BJ (cell line): ENCODE measurements around the gene VAMP5. TPM values are rescaled to one million over a fixed set of nuclear protein-coding genes. Genes with fewer than 3 reads are reported as not detected.
"Not testable (repeated sequence)": the region's sequence is repeated elsewhere in the genome, so short reads cannot be mapped to it uniquely, and the experiment has no call there.

Experiments used
- CTCF ChIA-PET: fragments of 350-600 bp; formaldehyde crosslinking; extraction: SDS; loops from one replicate; lab custom pipeline; 2021; ENCODE audit warnings: antibody characterized with exemption, inconsistent platforms; lab: Yijun Ruan, JAX
- POLR2A ChIA-PET: fragments of 300-600 bp; sonication (Branson Sonifier 250); formaldehyde crosslinking; extraction: SDS; loops from one replicate; lab custom pipeline; 2021; ENCODE audit warnings: antibody characterized with exemption; lab: Charles Lee
- DNase-seq: peaks from one replicate; pipeline ENCODE4 v3.0.0-alpha.2; 2011; ENCODE audit warnings: low read depth
- H3K27me3 ChIP-seq: 2 replicates; pipeline ENCODE4 v1.6.0; 2011; ENCODE audit warnings: low read length; ENCODE audit not compliant: control insufficient read depth, insufficient read depth
- H3K36me3 ChIP-seq: 2 replicates; pipeline ENCODE4 v1.5.1; 2011; ENCODE audit warnings: low read length; ENCODE audit not compliant: control insufficient read depth, insufficient read depth
- H3K4me3 ChIP-seq: 2 replicates; pipeline ENCODE4 v1.5.1; 2011; ENCODE audit warnings: low read depth, mild to moderate bottlenecking, control low read depth, low read length
- polyA plus RNA-seq: library from polyadenylated mRNA; depleted of rRNA; stranded (reverse); fragments of >200 nt; gene quantifications from 2 replicates; pipeline ENCODE4 v1.2.3, GENCODE V29; 2011
- TF ChIP-seq, protein P1 (sequence below): IDR thresholded peaks from 2 replicates; pipeline ENCODE4 v1.5.1; 2011; ENCODE audit warnings: low read depth, mild to moderate bottlenecking, control low read depth, inconsistent platforms, low read length, moderate library complexity; ENCODE audit not compliant: insufficient read depth

Gene VAMP5
- polyA plus RNA-seq, 1 experiment: 161 TPM

GRCh38 chr2:85611705-85612587, 27.7 kb downstream of the VAMP5 start, which contains the start of gene C2orf68:
TSS of gene C2orf68 (minus strand) at chr2:85612066. CDS start at chr2:85611984, 82 bp downstream.
- DNase-seq: no peak
- TF ChIP-seq, protein P1, sequence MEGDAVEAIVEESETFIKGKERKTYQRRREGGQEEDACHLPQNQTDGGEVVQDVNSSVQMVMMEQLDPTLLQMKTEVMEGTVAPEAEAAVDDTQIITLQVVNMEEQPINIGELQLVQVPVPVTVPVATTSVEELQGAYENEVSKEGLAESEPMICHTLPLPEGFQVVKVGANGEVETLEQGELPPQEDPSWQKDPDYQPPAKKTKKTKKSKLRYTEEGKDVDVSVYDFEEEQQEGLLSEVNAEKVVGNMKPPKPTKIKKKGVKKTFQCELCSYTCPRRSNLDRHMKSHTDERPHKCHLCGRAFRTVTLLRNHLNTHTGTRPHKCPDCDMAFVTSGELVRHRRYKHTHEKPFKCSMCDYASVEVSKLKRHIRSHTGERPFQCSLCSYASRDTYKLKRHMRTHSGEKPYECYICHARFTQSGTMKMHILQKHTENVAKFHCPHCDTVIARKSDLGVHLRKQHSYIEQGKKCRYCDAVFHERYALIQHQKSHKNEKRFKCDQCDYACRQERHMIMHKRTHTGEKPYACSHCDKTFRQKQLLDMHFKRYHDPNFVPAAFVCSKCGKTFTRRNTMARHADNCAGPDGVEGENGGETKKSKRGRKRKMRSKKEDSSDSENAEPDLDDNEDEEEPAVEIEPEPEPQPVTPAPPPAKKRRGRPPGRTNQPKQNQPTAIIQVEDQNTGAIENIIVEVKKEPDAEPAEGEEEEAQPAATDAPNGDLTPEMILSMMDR: no peak
- peaks cover 9% of the 10 kb centered on the region; the same call in 1 of the 2 replicates for H3K36me3 ChIP-seq
- H3K27me3 ChIP-seq: no peaks in the 10 kb centered on the region
- CTCF ChIA-PET: interaction anchor here (1.0 to 1.2 kb wide), 2 partner anchors 21 to 223 kb away, joined by 4 to 5 read pairs; no protein-coding TSS in a partner anchor
- POLR2A ChIA-PET: interaction anchor here (0.5 to 1.0 kb wide), 8 partner anchors 9 to 371 kb away, joined by 3 to 6 read pairs (median 4); partner anchors contain the start of genes SH2D6 and TMEM150A
- H3K4me3 ChIP-seq: peak within 1 kb of the TSS; percentile 96

DNA sequence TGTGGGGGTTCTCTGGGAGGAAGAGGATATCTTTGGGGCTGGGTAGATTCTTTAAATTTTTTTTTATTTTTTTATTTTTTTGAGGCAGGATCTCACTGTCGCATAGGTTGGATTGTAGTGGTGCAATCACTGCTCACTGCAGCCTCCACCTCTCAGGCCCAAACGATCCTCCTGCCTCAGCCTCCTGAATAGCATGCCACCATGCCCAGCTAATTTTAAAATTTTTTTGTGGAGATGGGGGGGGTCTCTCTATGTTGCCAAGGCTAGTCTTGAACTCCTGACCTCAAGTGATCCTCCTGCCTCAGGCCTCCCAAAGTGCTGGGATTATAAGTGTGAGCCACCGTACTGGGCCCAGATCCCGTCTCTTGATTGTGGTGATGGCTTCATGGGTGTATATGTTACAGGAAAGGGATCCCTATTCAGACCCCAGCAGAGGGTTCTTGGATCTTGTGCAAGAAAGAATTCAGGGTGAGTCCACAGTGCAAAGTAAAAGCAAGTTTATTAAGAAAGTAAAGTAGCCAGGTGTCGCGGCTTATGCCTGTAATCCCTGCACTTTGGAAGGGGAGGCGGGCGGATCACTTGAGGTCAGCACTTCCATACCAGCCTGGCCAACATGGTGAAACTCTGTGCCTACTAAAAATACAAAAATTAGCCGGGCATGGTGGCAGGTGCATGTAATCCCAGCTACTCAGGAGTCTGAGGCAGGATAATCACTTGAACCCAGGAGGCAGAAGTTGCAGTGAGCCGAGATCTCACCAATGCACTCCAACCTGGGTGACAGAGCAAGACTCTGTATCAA, 29.7 kb downstream of the VAMP5 start:
- ChIA-PET POLR2A (no interaction called here), CTCF (no interaction called here)
- Histone ChIP-seq H3K27me3 (no peaks in the 10 kb centered on the region), H3K4me3 (no peak overlapping the region), H3K36me3 (peaks cover 3% of the 10 kb centered on the region; the same call in 1 of the 2 replicates)
- TF ChIP-seq, protein P1: no peak
- no peak for DNase-seq

GRCh38 chr2:85614757-85615156, 30.5 kb downstream of the VAMP5 start:
- H3K27me3 ChIP-seq, H3K4me3 ChIP-seq, POLR2A ChIA-PET, H3K36me3 ChIP-seq, DNase-seq: not testable (repeated sequence)
- CTCF ChIA-PET: interaction anchor here (0.9 kb wide), 1 partner anchor 22 kb away, joined by 3 read pairs; no protein-coding TSS in a partner anchor

DNA sequence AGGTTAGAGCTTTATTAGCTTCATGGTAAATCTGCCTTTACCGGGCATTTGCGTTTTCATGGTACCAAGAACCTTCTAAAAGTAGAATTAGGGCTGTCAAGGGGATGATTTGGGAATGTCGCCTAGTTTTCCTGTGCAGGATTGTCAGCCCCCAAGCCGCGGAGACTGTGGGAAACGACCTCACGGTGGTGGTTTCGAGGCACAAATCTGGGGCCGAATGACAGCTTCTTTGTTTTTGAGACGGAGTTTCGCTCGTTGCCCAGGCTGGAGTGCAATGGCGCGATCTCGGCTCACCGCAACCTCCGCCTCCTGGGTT, 31.1 kb downstream of the VAMP5 start:
- TF ChIP-seq, protein P1: no peak
- DNase-seq: no peak
- peaks cover under 1% of the 10 kb centered on the region; the same call in 1 of the 2 replicates for H3K36me3 ChIP-seq
- H3K27me3 ChIP-seq: no peaks in the 10 kb centered on the region
- no peak overlapping the region for H3K4me3 ChIP-seq
- ChIA-PET CTCF (interaction anchor here (0.9 to 1.1 kb wide), 2 partner anchors 22 to 64 kb away, joined by 3 read pairs; no protein-coding TSS in a partner anchor), POLR2A (no interaction called here)

GRCh38 chr2:85617723-85618122, 33.5 kb downstream of the VAMP5 start:
- H3K4me3 ChIP-seq, DNase-seq, H3K36me3 ChIP-seq, H3K27me3 ChIP-seq, POLR2A ChIA-PET: not testable (repeated sequence)
- CTCF ChIA-PET: interaction anchor here (1.8 to 2.1 kb wide), 2 partner anchors 20 to 196 kb away, joined by 4 to 8 read pairs; no protein-coding TSS in a partner anchor
